Measurements from ENCODE around the gene MFSD2A. TPM values are rescaled to one million over a fixed set of nuclear protein-coding genes. Genes with fewer than 3 reads are reported as not detected.
"Not testable (repeated sequence)": the region's sequence is repeated elsewhere in the genome, so short reads cannot be mapped to it uniquely, and the experiment has no call there.

Gene MFSD2A
- total RNA-seq = 10 to 100 TPM; 20.4 to 49.1 (median 30.8) TPM

DNA sequence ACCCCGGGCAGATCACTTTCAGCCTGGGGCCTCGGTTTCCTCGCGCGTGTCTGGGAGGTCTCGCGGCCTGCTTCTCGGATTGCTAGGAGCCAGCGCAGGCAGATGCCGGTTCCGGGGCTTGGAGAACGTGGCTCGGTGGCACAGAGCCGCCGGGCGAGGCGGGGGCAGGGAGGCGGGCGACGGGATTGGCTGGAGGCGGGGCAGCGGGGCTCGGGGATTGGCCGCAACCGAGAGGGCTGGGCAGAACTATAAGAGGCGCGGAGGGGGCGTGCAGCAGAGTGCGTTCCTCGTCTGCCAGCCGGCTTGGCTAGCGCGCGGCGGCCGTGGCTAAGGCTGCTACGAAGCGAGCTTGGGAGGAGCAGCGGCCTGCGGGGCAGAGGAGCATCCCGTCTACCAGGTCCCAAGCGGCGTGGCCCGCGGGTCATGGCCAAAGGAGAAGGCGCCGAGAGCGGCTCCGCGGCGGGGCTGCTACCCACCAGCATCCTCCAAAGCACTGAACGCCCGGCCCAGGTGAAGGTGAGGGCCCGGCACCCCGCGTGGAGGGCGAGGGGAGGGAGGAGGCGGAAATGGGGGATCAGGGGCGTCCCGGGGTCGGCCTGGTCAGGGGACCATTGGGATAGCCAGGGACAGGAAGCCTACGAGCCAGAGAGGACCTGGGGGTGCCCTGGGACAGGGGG is at the start of gene MFSD2A:
MFSD2A (plus strand) TSS at position 276 of the 677 bp plus-strand sequence; CDS start at position 424, 148 bp downstream.
- intact Hi-C loops (cut with DNase I) = no loop called here
- TF ChIP-seq CTCF (IDR thresholded peaks at IDR 0.05) = no peak
- peak in 2 of 4 donors; percentile 83 to 87 for TF ChIP-seq POLR2A (IDR thresholded peaks at IDR 0.05)
- Histone ChIP-seq H3K4me1 (peaks cover 21 to 65% (median 45%) of the 10 kb centered on the region in 3 donors), H3K9me3 (no peaks in the 10 kb centered on the region), H3K27me3 (no peaks in the 10 kb centered on the region), H3K4me3 (peak within 1 kb of the TSS; percentile 76 to 86 (median 80)), H3K27ac (peak within 1 kb of the TSS; percentile 76 to 90 (median 89)), H3K36me3 (peaks cover 0 to 7% (median 0%) of the 10 kb centered on the region in 3 donors)
- WGBS, 2 donors = 0% methylated on average over 1 to 21 of the region's 62 CpGs
- peak; percentile 57 for DNase-seq

- WGBS, 2 donors = 56 to 69% methylated on average over 4 of the region's 4 CpGs
- peaks cover 0 to 9% (median 4%) of the 10 kb centered on the region in 3 donors for H3K9me3 ChIP-seq
- peaks cover 0 to 49% (median 0%) of the 10 kb centered on the region in 4 donors for H3K27me3 ChIP-seq
- H3K4me3 ChIP-seq = no peak overlapping the region
- intact Hi-C loops (cut with DNase I) = no loop called here
- no peak overlapping the region for H3K27ac ChIP-seq
- no peaks in the 10 kb centered on the region for H3K36me3 ChIP-seq
- no peak for DNase-seq
- TF ChIP-seq CTCF (IDR thresholded peaks at IDR 0.05) (no peak), POLR2A (IDR thresholded peaks at IDR 0.05) (no peak)
- peaks cover 10 to 27% (median 19%) of the 10 kb centered on the region in 3 donors for H3K4me1 ChIP-seq
These were observed 49.8 kb upstream of the MFSD2A start for GRCh38 chr1:39905172-39905571.

DNA sequence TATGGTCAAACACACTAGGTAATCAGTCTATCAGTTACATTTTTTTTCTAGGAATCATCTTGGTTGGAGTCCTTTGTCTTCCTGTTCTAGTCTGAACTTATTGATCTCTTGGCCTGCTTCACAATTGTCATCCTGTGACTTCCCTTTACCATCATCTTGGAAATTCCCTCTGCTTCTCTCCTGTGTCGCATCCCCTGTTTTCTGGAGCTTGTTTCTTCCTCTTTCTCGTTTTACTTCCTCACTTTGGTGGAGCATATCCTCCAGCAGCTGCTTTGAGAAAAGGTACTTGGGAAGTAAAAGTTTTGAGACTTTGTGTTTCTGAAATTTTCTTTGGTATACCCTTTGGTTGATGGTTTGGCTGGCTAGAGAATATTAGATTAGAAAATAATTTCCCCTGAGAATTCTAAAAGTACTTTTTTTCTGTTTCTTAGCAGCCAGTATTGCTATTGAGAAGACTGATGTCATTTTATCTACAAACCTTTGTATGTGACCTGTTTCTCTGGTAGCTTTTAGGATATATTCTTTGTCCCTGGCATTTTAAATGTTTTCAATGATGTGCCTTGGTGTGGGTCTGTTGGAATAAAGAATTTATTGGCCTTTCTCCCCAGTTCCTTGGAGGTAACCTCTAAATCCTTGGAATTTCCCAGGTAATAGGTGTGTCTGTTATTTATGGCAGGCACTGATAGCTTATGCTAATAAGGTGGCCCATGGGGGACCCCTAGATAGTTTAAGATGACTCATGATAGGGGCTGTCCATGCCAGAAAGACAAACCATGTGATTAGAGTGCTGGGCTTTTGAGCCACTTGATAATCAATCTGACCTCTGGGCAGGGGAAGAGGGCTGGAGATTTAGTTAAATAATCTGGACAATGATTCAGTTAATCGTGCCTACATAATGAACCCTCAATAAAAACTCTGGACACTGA is 47.2 kb upstream of the MFSD2A start:
- WGBS, 2 donors = 54 to 69% methylated on average over 3 of the region's 3 CpGs
- peaks cover 0 to 31% (median 0%) of the 10 kb centered on the region in 4 donors for H3K27me3 ChIP-seq
- peaks cover 0 to 4% (median 0%) of the 10 kb centered on the region in 3 donors for H3K4me1 ChIP-seq
- peaks cover 0 to 9% (median 4%) of the 10 kb centered on the region in 3 donors for H3K9me3 ChIP-seq
- H3K4me3 ChIP-seq = no peak overlapping the region
- no peak overlapping the region for H3K27ac ChIP-seq
- intact Hi-C loops (cut with DNase I) = no loop called here
- TF ChIP-seq POLR2A (IDR thresholded peaks at IDR 0.05) = no peak
- no peak for DNase-seq
- no peaks in the 10 kb centered on the region for H3K36me3 ChIP-seq

DNA sequence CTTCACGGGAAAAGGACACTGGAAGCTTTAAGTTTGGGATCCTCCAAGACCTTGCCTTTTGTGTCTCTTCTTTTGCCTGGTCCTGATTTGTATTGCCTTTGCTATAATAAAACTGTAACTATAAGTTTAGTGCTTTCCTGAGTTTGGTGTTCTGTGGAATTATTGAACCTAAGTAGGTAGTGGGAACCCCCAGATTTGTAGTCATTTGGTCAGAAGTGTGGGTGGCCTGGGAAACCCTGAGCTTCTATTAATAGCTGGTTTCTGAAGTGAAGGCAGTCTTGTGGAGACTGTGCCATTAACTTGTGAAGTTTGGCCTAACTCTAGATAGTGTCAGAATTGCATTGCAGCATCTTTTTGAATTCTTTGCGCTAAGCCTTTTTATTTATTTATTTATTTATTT is 46.4 kb upstream of the MFSD2A start:
- no peak for DNase-seq
- Histone ChIP-seq H3K9me3 (peaks cover 0 to 9% (median 4%) of the 10 kb centered on the region in 3 donors), H3K36me3 (no peaks in the 10 kb centered on the region), H3K27me3 (peaks cover 0 to 23% (median 0%) of the 10 kb centered on the region in 4 donors), H3K4me3 (no peak overlapping the region), H3K27ac (no peak overlapping the region), H3K4me1 (no peaks in the 10 kb centered on the region)
- WGBS, 2 donors = 76 to 87% methylated on average over 2 of the region's 2 CpGs
- TF ChIP-seq CTCF (IDR thresholded peaks at IDR 0.05) (no peak), POLR2A (IDR thresholded peaks at IDR 0.05) (no peak)
- intact Hi-C loops (cut with DNase I) = no loop called here

DNA sequence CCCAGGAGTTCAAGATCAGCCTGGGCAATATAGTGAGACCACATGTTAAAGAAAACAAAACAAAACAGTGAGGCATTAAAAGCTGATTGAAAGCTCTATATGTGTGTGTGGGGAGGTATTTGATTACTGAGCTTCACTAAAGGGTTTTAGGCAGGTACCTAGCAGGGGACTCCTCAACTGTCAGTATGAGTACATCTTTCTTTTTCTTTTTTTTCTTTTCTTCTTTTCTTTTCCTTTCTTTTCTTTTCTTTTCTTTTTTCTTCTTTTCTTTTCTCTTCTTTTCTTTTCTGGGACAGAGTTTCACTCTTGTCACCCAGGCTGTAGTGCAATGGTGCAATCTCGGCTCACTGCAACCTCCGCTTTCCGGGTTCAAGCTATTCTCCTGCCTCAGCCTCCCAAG is 44.7 kb upstream of the MFSD2A start:
- TF ChIP-seq CTCF (IDR thresholded peaks at IDR 0.05) (no peak), POLR2A (IDR thresholded peaks at IDR 0.05) (no peak)
- intact Hi-C loops (cut with DNase I) = no loop called here
- DNase-seq = no peak
- no peaks in the 10 kb centered on the region for H3K36me3 ChIP-seq
- no peaks in the 10 kb centered on the region for H3K4me1 ChIP-seq
- 96% methylated on average over 3 of the region's 3 CpGs; no CpG with 5 or more reads in 1 of the 2 donors for WGBS, 2 donors
- peaks cover 0 to 7% (median 0%) of the 10 kb centered on the region in 4 donors for H3K27me3 ChIP-seq
- H3K9me3 ChIP-seq = peaks cover 0 to 9% (median 4%) of the 10 kb centered on the region in 3 donors
- no peak overlapping the region for H3K27ac ChIP-seq
- no peak overlapping the region for H3K4me3 ChIP-seq

DNA sequence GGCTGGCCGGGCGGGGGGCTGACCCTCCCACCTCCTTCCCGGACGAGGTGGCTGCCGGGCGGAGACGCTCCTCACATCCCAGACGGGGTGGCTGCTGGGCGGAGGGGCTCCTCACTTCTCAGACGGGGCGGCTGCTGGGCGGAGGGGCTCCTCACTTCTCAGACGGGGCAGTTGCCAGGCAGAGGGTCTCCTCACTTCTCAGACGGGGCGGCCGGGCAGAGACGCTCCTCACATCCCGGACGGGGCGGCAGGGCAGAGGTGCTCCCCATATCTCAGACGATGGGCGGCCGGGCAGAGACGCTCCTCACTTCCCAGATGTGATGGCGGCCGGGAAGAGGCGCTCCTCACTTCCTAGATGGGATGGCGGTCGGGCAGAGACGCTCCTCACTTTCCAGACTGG is 41.8 kb upstream of the MFSD2A start:
- intact Hi-C loops (cut with DNase I); H3K27me3 ChIP-seq; H3K9me3 ChIP-seq; H3K27ac ChIP-seq; DNase-seq; H3K4me3 ChIP-seq; H3K36me3 ChIP-seq; H3K4me1 ChIP-seq: not testable (repeated sequence)
- WGBS, 2 donors = no CpG with 5 or more reads among the region's 30 CpGs
